ENCODE data around the gene ALPG.
"Not testable (repeated sequence)": the region's sequence is repeated elsewhere in the genome, so short reads cannot be mapped to it uniquely, and the experiment has no call there.

ALPG gene

DNA sequence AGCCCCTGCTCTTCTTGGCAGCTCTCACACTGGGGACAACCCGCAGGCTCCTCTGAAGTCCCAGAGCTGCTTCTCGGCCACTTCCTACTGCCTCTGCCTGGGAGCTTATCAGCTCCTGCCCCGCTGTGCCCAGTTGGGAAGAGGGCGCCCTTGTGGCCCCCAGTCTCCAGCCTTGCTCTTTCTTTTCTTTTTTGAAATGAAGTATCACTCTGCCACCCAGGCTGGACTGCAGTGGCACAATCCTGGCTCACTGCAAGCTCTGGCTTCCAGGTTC lies 28.7 kb downstream of the ALPG start:
- Mint-ChIP-seq H3K9me3 (no peaks in the 10 kb centered on the region), H3K4me1 (ENCODE audit: low read depth) (no peaks in the 10 kb centered on the region), H3K4me3 (no peak overlapping the region), H3K27ac (no peak overlapping the region), H3K27me3 (no peaks in the 10 kb centered on the region), H3K36me3 (ENCODE audit: low read depth) (no peaks in the 10 kb centered on the region)

DNA sequence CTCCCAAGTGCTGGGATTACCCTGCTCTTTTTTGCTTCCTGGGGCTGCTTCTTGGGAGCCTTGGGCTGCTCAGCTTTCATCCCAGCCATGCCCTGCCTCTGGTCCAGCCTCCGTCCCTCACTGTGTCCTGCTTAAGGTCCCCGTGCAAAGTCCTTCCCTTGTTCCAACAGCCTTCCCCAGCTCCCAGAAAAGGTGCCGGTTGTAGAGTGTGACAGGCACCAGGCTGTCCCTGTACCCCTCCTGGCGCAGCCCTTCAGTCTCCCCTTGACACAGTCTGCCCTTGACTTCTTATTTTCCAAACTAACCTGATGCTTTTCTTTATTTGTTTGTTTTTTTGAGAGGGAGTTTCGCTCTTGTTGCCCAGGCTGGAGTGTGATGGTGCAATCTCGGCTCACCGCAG lies 29.2 kb downstream of the ALPG start:
- H3K36me3 Mint-ChIP-seq (ENCODE audit: low read depth): no peaks in the 10 kb centered on the region
- no peaks in the 10 kb centered on the region for H3K4me1 Mint-ChIP-seq (ENCODE audit: low read depth)
- H3K4me3 Mint-ChIP-seq: no peak overlapping the region
- no peaks in the 10 kb centered on the region for H3K27me3 Mint-ChIP-seq
- H3K9me3 Mint-ChIP-seq: no peaks in the 10 kb centered on the region
- H3K27ac Mint-ChIP-seq: no peak overlapping the region

DNA sequence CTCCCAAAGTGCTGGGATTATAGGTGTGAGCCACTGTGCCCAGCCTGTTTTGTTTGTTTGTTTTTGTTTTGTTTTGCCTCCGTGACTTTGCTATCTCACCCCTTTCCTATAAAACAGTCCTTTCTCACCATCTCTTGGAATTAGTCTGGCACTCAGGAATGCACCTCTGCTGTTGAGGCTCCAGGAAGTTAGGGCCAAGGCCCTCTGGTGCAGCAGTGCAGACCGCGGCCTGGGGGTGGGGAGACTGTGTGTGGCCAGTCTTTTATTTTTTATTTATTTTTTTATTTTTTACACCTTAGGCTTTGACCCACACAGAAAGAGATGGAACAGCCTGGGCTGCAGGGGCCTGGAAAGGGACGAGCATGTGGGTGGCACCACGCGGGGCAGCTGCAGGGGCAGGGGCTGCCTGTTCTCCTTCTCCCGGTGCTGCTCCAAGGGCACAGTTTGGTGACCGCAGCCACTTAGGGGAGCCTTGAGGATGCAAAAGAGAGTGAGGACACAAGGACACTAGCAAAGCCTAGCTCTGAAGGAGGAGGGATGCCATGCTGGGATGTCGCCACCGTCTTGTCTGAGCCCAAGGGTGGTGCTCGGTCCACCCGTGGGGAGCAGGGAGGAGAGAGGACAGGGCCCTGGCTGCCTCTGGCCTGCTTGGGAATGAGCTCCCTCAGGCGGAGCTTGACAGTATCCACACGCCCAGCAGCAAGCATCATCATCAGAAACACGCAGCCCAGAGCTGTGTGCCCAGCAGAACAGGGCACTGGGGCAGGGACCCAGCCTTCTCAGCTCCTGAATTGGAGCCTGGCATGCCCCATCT lies 29.9 kb downstream of the ALPG start:
- H3K27ac Mint-ChIP-seq: no peak overlapping the region
- no peak overlapping the region for H3K4me3 Mint-ChIP-seq
- H3K9me3 Mint-ChIP-seq: no peaks in the 10 kb centered on the region
- no peaks in the 10 kb centered on the region for H3K27me3 Mint-ChIP-seq
- H3K4me1 Mint-ChIP-seq (ENCODE audit: low read depth): no peaks in the 10 kb centered on the region
- no peaks in the 10 kb centered on the region for H3K36me3 Mint-ChIP-seq (ENCODE audit: low read depth)

DNA sequence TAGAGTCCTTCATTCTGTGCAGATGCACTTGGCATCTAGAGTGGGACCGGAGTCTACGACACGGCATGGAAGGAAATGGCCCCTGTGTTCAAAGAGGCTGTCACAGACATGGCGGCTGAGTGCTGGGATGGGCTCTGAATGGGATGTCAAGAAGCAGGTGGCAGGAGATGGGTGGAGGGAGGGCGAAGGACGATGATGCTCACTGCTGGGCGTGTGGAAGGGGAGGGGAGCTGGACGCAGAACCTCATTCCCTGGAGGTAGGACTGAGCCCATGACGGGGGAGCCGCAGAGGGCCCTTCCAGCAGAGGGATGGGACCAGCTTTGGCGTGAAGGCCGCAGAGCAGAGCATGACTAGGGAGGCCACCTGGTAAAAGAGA lies 30.5 kb downstream of the ALPG start:
- no peak overlapping the region for H3K4me3 Mint-ChIP-seq

DNA sequence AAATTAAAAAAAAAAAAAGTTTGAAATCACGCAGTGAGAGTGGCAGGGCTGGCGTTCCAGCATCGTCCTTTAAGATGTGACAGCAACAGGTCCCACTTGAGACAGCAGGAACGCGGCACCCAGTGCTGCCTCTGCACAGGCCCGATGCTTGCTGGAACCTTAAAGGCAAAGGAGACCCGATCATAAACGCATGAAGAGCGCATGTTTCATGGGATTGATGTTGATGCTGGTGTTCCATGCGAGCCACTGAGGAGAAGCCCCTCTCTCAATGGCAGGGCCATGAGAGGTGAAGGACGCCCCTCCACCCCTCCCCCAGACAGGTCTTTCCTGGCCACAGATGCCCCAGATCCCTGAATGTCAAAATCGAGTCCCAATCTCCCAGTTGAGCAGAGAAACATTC lies 31.4 kb downstream of the ALPG start:
- Mint-ChIP-seq H3K27me3 (no peaks in the 10 kb centered on the region), H3K4me1 (ENCODE audit: low read depth) (no peaks in the 10 kb centered on the region), H3K4me3 (no peak overlapping the region), H3K27ac (no peak overlapping the region), H3K9me3 (no peaks in the 10 kb centered on the region), H3K36me3 (ENCODE audit: low read depth) (no peaks in the 10 kb centered on the region)

More for the DNA sequence above, 30.5 kb downstream of the ALPG start:
- no peaks in the 10 kb centered on the region for H3K36me3 Mint-ChIP-seq (ENCODE audit: low read depth)
- H3K9me3 Mint-ChIP-seq: no peaks in the 10 kb centered on the region
- no peak overlapping the region for H3K27ac Mint-ChIP-seq
- no peaks in the 10 kb centered on the region for H3K4me1 Mint-ChIP-seq (ENCODE audit: low read depth)
- no peaks in the 10 kb centered on the region for H3K27me3 Mint-ChIP-seq

DNA sequence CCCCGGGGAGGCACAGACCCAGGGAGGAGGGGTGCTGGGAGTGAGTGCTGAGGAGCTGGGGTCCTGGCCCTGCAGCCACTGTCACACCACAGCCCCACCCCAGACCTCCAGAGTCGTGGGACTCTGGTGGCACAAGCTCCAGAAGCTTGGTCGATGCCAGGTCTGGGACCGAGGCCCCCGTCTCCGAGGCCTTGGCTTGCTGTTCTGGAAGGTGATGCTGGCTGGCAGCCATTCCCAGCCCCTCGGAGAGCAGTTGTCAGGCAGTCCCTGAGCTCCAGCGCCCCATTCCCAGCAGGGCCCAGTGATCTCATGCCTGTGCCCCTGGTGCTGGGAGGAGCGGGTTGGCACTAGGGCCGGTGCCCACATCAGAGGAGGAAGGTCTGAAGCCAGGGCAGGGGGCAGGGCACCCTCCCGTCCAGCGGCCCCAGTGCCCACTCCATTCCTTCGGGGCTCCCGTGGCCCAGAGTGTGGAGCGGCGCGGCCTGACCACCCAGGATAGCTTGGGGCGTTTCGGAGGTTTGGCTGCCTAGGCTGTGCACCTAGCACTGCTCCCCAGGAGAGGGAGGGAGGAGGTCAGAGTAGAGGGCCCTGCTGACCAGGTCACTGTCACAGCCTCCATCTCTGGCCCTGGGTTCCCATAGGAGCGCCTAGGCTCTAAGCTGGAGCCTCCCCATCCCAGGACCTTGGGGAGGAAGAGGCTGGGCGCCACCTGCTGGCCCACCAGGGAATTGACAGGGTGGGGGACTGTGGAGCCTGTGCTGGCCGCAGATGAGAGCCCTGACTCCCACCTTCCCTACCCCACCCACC lies 32.5 kb downstream of the ALPG start:
- H3K9me3 Mint-ChIP-seq: no peaks in the 10 kb centered on the region
- no peaks in the 10 kb centered on the region for H3K27me3 Mint-ChIP-seq
- H3K4me1 Mint-ChIP-seq (ENCODE audit: low read depth): no peaks in the 10 kb centered on the region
- H3K36me3 Mint-ChIP-seq (ENCODE audit: low read depth): no peaks in the 10 kb centered on the region
- H3K27ac Mint-ChIP-seq: no peak overlapping the region
- no peak overlapping the region for H3K4me3 Mint-ChIP-seq

DNA sequence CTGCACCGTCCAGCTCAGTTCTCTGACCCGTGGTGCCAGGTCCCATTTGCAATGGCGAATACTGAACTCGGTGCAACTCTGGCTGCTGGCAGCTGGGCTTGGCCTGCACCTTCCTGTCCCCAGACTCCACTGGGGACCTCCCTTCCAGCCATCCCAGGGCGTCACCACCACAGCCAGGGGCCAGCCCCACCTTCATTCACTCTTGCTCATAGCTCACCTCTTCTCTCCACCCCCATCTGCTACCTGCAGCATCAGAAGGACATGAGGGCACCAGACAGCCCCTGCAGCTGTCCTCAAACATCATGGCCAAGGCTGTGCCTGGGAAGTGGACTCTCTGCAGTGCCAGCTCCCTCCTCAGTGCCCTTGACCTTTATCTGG lies 33.1 kb downstream of the ALPG start:
- Mint-ChIP-seq H3K4me1 (ENCODE audit: low read depth) (no peaks in the 10 kb centered on the region), H3K9me3 (no peaks in the 10 kb centered on the region), H3K27me3 (no peaks in the 10 kb centered on the region), H3K36me3 (ENCODE audit: low read depth) (no peaks in the 10 kb centered on the region), H3K4me3 (no peak overlapping the region), H3K27ac (no peak overlapping the region)

DNA sequence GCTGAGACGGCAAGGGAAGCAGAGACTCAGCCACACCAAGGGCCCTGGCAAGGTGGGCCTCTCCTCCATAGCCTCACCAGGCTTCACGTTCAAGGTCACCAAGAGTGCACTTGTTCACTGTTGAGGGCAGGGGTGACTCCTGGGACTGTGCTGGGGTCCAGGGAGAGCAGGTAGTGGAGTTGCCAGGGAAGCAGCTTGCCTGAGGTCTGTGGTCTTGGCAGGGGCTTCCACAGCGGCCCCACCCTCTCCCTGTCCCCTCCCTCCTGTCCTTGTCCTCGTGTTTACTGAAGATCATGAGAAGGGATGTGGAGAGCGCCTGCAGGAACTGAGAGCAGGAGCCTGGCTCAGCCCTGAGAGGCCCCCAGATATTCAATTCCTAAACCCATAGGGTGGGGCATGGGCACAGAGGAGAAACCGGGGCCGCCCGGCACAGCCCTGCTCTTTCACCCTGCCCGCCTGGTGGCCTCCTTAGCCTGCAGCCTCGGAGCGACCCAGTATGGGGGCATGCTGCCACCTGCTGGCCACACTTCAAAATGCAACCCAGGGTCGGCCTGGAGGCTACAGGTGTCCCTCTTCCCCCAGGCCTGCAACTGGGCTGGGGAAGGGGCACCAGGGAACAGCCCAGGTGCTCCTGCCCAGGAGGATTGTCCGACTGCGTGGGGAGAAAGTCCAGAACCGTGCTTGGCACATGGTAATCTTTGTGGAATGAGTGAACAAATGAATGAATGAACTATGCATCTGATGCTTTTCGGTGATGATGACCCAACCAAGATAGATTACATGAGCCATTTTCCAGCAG lies 33.8 kb downstream of the ALPG start:
- H3K9me3 Mint-ChIP-seq; H3K27me3 Mint-ChIP-seq; H3K27ac Mint-ChIP-seq; H3K36me3 Mint-ChIP-seq (ENCODE audit: low read depth); H3K4me1 Mint-ChIP-seq (ENCODE audit: low read depth); H3K4me3 Mint-ChIP-seq: not testable (repeated sequence)

DNA sequence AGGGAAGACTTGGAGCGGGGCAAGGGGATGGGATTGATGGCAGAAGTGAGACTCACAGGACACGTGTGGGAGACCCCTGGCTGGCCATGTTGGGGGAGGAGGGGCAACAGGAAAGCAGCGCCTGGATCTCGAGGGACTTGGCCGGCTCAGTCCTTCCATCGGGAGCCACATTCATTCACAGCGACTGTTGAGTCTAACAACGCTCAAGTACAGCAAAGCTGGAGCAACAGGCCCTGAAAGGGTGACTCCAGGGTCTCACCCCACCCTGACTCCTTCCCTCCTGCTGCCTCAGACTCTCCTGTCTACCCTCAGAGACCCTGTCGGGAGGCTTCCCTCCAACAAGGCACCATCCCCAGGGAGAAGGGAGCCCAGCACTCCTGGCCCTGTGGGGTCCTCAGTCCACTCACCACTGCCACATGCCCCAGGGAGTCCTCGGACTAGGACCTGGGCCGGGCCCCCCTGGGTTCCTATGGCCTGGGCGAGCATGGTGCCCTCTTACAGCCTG lies 34.6 kb downstream of the ALPG start:
- H3K9me3 Mint-ChIP-seq: no peaks in the 10 kb centered on the region
- H3K27ac Mint-ChIP-seq: no peak overlapping the region

DNA sequence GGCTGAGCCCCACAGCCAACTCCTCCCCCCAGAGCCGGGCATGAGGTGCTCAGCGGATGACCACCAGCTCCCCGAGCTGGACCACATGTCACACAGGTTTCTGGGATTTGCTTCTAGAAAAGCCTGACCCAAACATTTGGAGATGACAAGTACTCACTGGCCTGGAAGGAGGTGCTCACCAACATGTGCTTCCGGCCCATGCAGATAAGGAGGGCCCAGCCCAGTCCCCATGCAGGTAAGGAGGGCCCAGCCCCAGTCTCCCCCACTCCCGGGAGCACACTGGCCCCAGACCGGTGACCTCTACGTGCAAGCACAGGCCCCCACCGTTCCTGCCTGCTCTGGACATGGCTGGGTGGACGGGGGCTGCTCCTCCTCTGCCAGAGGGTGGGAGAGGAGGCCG lies 35.3 kb downstream of the ALPG start:
- not testable (repeated sequence) for H3K9me3 Mint-ChIP-seq; H3K27ac Mint-ChIP-seq; H3K27me3 Mint-ChIP-seq; H3K4me3 Mint-ChIP-seq; H3K4me1 Mint-ChIP-seq (ENCODE audit: low read depth); H3K36me3 Mint-ChIP-seq (ENCODE audit: low read depth)

More for the DNA sequence above, 34.6 kb downstream of the ALPG start:
- no peaks in the 10 kb centered on the region for H3K36me3 Mint-ChIP-seq (ENCODE audit: low read depth)
- no peaks in the 10 kb centered on the region for H3K27me3 Mint-ChIP-seq
- H3K4me1 Mint-ChIP-seq (ENCODE audit: low read depth): no peaks in the 10 kb centered on the region
- no peak overlapping the region for H3K4me3 Mint-ChIP-seq

DNA sequence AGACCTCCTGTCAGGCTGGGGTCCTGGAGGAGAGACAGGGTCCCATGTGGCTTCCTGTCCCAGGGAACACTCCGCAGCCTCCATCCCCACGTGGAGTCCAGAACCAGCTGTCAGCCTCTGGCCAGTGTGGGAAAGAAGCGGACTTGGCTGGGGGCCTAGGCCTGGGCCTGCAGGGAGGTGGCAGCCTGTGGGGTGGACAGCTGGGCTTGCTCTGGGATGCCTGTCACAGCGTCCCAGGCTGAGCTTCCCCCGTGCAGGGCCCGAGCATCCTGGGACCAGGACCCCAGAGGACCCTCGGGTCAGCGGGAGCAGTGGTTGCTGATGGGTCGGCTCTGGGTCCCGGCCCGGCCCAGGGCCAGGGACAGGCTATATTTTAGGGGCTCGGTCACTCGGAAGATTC lies 35.8 kb downstream of the ALPG start:
- not testable (repeated sequence) for H3K27ac Mint-ChIP-seq; H3K4me3 Mint-ChIP-seq; H3K27me3 Mint-ChIP-seq; H3K36me3 Mint-ChIP-seq (ENCODE audit: low read depth); H3K4me1 Mint-ChIP-seq (ENCODE audit: low read depth); H3K9me3 Mint-ChIP-seq

DNA sequence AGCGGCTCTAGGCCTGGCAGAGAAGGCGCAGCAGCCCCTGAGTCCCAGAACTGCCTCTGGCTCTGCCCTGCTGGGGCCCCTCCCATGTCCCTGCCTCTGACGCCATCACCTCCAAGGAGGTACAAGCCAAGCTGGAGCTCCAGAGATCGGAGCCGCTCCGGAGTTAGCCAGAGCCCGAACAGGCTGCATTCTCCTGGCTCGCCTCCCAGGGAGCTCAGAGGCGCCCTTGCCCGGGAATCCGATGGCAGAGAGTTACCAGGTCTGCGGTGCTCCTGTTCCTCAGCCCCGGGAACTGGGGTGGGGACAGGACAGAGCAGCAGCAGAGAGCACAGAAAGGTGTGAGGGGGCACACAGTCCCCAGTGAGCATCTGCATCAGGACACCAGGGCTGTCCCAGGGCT lies 36.4 kb downstream of the ALPG start:
- not testable (repeated sequence) for H3K4me1 Mint-ChIP-seq (ENCODE audit: low read depth); H3K36me3 Mint-ChIP-seq (ENCODE audit: low read depth); H3K9me3 Mint-ChIP-seq; H3K27ac Mint-ChIP-seq; H3K27me3 Mint-ChIP-seq; H3K4me3 Mint-ChIP-seq

DNA sequence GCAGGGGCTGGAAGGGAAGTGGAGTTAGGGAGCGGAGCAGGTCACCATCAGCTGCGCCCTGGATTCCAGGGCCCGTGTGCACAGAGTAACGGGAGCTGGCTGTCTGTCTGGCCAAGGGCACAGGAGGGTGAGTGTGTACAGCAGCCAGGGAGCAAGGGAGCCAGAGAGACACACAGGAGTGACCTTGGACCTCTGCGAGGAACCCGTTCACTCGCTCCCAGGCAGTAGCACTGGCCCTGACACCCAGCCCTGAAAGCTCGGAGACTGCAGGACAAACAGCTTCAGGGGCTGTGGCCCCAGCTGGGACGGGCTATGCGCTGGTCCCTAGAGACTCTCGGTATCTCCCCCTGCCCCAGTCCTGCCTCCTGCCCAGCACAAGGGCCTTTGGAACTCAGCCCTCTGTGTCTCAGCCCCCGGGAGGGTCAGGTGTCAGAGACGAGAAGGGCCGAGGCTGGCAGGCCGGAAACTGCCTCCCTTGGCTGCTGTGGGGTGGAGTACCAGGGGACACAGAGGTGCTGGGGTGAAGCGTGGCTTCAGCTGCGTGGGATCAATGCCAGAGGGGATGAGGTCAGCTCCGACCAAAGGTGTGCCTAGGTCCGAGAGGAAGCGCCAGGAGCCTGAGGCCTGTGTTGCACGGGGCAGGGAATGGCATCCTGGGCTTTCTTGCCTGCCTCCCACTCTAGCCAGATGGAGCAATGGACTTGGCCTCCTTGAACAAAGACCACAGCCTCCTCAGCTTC lies 37.2 kb downstream of the ALPG start:
- not testable (repeated sequence) for H3K4me1 Mint-ChIP-seq (ENCODE audit: low read depth); H3K4me3 Mint-ChIP-seq; H3K27ac Mint-ChIP-seq; H3K27me3 Mint-ChIP-seq; H3K9me3 Mint-ChIP-seq; H3K36me3 Mint-ChIP-seq (ENCODE audit: low read depth)

DNA sequence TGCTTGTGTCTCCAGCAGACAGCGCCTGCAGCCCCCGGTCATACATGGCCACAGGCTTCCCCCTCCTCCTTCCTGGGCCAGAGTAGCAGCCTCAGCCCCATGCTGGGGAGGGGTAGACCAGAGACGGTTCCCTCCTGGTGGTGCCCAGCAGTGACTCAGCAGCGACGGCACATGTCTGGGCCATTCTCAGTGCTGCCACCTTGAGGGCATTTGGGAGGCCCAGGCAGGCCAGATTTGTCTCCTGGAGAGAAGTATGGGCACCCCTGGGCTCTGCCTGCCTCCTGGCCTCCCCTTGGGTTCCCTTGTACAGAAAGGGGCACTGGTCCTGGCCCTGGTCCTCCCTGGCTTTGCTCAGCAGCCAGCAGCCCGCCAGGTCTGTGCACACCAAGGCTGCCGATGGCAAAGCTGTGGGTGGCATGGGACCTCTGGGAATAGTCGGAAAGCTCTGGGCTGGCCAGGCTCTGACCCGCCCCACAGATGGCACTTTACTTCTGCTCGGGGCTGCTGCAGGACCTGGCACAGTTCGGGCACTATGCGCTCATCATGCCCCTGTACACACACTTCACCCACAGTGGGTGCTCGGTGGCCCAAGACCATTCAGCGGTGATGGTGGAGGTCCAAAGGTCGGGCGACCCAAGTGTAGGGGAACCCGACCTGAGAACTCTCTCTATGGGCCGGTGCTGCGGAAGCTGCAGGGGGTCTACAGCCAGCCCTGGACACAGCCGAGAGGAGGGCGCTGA lies 37.9 kb downstream of the ALPG start:
- H3K4me3 Mint-ChIP-seq: no peak overlapping the region
- no peaks in the 10 kb centered on the region for H3K27me3 Mint-ChIP-seq
- H3K9me3 Mint-ChIP-seq: no peaks in the 10 kb centered on the region
- H3K36me3 Mint-ChIP-seq (ENCODE audit: low read depth): no peaks in the 10 kb centered on the region
- no peaks in the 10 kb centered on the region for H3K4me1 Mint-ChIP-seq (ENCODE audit: low read depth)
- H3K27ac Mint-ChIP-seq: no peak overlapping the region

All from stimulated activated naive CD8-positive, alpha-beta T cell treated with anti-CD3 and anti-CD28 coated beads, Interleukin-15, Interleukin-2, amounts not matched to agents 100 ng/mL and 50 ng/mL, for 24 hours (primary cell).